ENCODE measurements around the gene LNPEP.

DNA sequence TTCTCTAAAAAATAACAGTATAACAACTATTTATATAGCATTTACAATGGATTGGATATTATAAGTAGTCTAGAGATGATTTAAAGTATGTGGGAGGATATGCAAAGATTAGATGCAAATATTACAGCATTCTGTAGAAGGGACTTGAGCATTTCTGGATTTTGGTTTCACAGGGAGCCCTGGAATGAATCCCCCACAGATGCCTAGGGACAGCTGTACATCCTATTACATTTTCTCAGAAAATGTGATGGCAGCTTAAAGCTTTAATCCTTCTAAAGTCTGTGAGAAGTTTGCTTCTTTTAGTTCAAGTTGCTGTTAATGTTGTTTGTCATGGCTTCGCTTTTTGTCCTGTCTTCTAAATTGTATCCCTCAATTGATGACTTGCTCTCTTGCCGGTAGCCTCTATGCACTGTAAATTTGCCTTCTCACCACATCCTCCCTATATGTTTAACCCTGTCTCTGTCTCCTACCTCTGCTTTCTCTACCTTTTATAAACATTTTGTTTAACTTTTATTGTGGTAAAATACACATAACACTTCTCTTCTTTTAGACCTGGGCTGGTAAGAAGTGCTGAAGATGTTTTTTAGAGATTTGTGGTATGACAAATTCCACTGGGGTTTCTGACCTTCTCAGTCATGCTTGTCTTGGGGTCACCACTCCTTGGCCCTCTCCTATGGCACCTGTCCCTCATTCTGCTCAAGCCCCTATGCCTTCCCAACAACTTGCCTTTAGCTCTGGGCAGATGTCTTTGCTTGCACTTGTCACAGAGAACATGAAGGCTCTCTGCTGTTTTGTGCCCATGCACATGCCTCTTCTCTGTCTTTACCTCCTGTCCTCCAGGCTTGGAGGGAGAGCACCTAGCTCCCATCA is 37.9 kb downstream of the LNPEP start:
- TF ChIP-seq, protein P1, sequence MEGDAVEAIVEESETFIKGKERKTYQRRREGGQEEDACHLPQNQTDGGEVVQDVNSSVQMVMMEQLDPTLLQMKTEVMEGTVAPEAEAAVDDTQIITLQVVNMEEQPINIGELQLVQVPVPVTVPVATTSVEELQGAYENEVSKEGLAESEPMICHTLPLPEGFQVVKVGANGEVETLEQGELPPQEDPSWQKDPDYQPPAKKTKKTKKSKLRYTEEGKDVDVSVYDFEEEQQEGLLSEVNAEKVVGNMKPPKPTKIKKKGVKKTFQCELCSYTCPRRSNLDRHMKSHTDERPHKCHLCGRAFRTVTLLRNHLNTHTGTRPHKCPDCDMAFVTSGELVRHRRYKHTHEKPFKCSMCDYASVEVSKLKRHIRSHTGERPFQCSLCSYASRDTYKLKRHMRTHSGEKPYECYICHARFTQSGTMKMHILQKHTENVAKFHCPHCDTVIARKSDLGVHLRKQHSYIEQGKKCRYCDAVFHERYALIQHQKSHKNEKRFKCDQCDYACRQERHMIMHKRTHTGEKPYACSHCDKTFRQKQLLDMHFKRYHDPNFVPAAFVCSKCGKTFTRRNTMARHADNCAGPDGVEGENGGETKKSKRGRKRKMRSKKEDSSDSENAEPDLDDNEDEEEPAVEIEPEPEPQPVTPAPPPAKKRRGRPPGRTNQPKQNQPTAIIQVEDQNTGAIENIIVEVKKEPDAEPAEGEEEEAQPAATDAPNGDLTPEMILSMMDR (IDR thresholded peaks at IDR 0.05) = no peak
- no peak for TF ChIP-seq POLR2A (IDR thresholded peaks at IDR 0.05)
- TF ChIP-seq POLR2AphosphoS5 (IDR thresholded peaks at IDR 0.05) = no peak
